T47D (cell line): ENCODE results near the gene MTHFSD.

Experiments used
- DNase-seq, 2 experiments: peaks; one replicate each; pipeline versions ENCODE4 v3.0.0 to v3.0.0-alpha.2; 2011 to 2012; ENCODE audit warnings: low read depth in 1 of 2, low spot score in 1 of 2
- JUND ChIP-seq: IDR thresholded peaks from 2 replicates; pipeline ENCODE4 v1.6.1; 2012; ENCODE audit warnings: low read depth
- in situ Hi-C: cut with HindIII; loops from 2 replicates; pipeline ENCODE4 v1.10.0; 2016; ENCODE audit warnings: low sequenced_read_pairs, low pct_unique_long_range_greater_than_20kb

MTHFSD gene

GRCh38 chr16:86498155-86498670 lies 56.8 kb downstream of the MTHFSD start:
- in situ Hi-C loops, result no loop called here
- TF ChIP-seq JUND, result no peak
- no peak for DNase-seq

DNA sequence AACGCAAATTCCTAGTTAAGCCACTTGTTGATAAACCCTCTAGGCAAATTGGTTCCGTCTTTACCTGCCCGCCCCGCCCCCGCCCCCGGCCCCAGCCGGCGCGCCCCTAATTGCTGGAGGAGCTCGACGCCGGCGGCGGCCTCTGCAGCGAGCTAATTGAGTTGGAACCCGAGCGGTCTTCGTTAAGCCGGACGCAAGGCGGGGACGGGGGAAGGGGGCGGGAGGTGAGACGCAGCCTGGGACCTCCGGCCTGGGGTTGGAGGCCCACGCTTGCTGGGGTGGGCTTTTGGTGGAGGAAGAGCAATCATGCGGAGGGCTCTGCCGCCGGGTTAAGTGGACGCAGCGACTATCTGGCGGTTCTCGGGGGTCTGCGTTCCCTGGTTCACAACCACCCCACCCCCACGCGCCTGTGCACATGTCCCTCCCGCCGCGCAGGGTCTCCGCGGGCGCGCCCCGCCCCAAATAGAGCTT lies 57.4 kb downstream of the MTHFSD start:
- DNase-seq, result no peak
- no peak for TF ChIP-seq JUND
- in situ Hi-C loops, result no loop called here

GRCh38 chr16:86496929-86497461 lies 58.0 kb downstream of the MTHFSD start:
- in situ Hi-C loops, result no loop called here
- no peak for DNase-seq
- TF ChIP-seq JUND, result no peak

DNA sequence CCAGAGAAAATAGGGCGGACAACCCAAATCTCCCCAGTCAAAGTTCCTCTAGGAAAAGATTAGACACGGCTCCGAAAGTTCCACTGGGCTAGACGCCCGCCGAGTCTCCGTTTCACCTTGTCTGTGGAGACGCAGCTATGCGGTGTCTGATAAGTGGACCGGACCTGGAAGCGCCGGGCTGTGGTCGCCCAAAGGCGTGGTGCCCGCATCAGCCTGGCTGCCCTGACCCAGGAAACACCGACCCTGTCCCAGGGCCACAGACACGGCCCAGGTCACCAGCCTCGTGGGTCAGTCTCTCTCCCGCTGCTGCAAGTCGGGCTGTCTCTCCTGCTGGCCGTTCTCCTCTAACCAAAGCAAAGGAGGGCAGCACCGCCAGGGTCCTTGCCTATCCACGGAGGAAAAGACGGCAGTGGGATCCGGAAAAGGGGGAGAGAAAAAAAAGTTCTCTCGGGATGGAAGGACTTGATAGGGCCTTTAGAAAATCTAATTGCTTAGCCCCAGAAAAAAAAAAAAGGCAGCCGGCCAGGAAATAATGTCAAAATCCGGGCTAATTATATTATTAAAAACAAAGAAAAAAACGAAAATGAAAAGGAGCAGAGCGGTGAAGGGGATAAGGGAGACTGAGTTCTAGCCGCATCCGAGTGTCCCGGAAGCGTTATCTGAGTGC lies 58.6 kb downstream of the MTHFSD start:
- no peak for TF ChIP-seq JUND
- in situ Hi-C loops, result no loop called here
- no peak for DNase-seq

DNA sequence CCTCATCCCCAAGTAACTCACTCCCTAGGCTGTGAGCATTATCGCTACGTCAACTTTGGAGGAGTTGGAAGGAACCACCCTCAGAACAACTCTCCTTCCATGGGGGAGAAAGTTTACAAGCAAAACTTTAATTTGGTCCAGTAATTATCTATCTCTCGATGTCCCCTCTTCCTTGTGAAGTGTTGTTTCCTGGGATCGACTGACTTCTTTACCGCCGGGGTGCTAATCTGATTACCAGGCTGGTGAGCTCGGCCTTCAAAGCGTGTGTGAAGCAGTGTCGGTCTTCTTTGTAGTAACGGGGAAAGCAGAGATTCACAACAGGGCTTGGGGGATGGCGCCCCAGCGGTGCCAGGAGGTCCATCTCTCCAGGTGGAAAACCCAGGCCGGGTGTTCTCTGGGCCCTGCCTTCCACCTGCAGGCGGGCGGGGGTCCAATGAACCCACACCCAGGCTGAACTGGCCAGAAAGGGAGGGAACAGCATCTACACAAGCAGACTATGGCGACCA lies 59.2 kb downstream of the MTHFSD start:
- DNase-seq, result no peak
- in situ Hi-C loops, result no loop called here
- TF ChIP-seq JUND, result no peak

GRCh38 chr16:86495357-86495701 lies 59.7 kb downstream of the MTHFSD start:
- in situ Hi-C loops, result no loop called here
- no peak for TF ChIP-seq JUND

DNA sequence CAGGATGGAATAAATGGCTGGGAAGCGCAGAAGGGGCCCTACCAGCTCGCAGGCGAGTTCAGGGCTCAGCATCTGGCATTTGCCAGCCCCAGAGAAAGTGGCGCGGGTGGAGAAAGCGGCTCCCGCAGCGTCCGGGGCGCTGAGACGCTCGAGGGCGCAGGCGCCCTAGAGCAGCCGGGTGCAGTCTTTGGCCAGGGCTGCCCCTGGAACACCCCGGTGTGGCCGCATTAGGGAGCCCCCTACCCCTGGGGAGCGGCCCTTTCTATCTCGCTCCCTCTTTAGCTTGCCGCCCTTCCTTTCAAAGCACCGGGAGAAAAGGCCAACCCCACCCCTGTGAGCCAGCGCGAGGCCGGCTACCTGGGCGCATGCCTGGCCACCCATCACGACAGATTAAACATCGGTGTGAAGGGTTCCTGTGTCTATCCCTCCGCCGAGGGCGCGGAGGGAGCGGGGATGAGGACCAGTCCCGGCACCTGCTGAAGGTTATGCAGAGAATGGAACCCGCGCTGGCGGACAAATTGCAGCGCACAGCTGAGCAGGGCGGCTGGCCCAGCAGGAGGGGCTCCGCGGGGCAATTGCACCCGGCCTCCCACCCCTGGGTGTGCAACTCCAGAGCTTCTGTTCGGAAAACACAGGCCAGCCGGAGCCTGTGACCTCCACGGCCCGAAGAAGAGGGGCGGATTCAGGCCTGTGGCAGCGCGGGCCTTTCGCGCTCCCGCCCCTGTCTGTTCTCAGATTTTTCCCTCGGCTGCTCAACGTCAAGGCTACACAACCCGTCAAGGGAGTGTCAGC lies 60.3 kb downstream of the MTHFSD start:
- in situ Hi-C loops, result no loop called here
- TF ChIP-seq JUND, result no peak
- DNase-seq, result no peak

More at GRCh38 chr16:86495357-86495701, 59.7 kb downstream of the MTHFSD start:
- DNase-seq, result no peak

DNA sequence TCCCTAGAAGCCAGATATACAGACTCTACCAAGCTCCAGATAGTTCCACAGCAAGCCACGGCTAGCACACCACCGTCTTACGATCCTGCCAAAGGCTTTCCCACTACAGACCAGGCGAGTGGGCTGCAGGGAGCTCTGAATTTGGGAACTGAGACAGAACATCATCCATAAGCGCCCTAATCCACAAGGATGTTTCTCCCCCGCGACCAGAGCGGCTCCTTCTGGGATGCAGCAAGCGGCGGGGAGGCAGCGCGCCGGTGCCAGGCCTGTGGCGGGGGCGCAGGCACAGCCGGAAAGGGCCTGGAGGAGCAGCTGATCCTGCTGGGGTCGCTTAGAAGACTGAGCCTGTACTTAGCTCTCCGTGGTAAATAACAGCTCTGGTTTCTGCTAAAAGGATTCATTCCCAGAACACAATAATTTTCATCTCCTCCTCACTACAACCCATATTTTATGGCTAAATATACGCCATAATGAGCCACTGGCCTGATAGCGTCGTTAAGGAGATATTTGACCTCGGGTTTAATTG lies 60.9 kb downstream of the MTHFSD start:
- no peak for TF ChIP-seq JUND
- in situ Hi-C loops, result no loop called here
- DNase-seq, result no peak

DNA sequence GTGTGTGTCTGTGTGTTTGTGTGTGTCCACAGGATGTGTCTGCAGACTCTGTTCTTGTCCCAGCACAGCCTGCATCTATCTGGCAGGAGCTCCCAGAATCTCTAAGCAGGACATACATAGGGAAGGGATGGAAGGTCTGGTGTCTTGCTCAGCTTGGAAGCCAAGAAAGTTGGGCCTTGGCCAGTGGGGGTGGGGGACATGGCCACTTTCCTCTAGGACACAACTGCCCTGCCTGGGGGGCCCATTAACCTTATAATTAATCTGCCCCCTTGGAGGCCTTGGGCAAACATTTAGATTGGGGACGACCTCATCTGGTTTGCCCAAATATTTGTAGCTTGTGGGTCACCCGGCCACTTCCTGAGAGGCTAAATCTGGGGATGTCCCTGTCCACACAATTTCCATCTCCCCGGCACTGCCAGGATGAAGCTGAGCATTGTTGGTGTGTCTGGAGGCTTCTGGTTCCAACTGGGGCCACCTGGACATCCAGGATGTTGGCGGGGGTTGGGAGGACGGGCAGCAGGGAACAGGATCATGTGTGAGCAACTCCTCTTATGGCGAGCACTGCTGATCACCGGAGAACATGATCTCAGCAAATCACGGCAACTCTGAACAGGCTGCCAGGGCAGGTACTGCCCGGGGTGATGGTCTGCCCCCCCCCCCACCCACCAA lies 61.9 kb downstream of the MTHFSD start:
- no peak for DNase-seq
- TF ChIP-seq JUND, result no peak
- in situ Hi-C loops, result no loop called here

GRCh38 chr16:86492267-86492960 lies 62.6 kb downstream of the MTHFSD start:
- in situ Hi-C loops, result no loop called here
- DNase-seq, result no peak
- no peak for TF ChIP-seq JUND

DNA sequence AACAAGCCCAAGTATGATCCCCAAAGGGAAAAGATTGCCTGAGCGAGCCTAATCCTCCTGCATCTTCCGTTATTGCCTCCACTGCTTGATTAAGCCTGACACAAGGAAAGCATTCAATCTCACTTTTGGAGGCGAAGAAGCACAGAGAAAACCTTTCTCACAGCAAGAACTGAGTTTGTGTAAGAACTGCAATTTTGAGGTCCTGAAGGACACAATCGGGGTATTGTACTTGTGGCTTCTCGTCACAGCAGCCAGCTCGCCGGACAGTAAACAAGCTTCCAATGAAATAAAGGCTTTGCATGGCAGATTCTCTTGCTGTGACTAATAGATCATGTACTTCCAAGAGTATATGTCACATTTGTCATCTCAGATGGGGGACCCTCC lies 63.4 kb downstream of the MTHFSD start:
- in situ Hi-C loops, result no loop called here
- TF ChIP-seq JUND, result no peak
- DNase-seq, result no peak

DNA sequence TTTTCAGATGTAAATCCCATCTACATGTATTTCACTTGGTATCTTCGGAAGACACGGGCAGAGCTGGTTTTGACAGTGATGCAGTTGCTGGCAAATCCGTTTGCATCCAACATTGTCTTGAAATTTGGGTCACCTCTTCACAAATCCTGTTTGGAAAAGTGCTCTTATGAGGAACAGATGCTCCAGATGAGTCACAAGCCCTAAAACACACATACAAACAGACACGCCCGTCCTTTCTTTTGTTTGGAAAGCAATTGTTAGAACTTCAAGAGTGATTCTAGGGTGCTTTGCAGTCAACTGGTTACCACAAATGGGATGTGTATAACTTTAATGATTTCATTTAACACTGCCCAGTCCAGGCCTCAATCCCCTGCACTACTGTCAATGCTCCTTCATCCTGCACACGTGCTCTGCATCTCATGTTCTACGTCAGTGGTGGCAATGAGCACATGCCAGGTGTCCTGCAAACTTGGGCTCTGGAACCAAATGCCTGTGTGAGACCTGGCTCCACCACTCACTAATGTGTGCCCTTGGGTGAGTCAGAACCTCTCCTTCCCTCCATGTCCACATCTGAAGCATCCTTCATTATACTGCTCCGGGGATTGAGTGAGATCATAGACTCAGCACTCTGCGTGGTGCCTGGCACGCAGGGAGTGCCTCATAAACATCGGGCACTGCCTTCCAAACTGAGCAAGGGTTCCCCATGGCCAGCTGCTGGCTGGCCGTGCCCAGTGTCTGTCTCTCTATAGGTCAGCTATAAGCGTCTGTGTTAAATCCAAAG lies 64.0 kb downstream of the MTHFSD start:
- no peak for TF ChIP-seq JUND
- in situ Hi-C loops, result no loop called here
- no peak for DNase-seq
